ENCODE data around the gene CDC42EP4. TPM values are rescaled to one million over a fixed set of nuclear protein-coding genes. Genes with fewer than 3 reads are reported as not detected.

The CDC42EP4 gene
- total RNA-seq, 1 experiment from 2014 or later, result 60.1 TPM

DNA sequence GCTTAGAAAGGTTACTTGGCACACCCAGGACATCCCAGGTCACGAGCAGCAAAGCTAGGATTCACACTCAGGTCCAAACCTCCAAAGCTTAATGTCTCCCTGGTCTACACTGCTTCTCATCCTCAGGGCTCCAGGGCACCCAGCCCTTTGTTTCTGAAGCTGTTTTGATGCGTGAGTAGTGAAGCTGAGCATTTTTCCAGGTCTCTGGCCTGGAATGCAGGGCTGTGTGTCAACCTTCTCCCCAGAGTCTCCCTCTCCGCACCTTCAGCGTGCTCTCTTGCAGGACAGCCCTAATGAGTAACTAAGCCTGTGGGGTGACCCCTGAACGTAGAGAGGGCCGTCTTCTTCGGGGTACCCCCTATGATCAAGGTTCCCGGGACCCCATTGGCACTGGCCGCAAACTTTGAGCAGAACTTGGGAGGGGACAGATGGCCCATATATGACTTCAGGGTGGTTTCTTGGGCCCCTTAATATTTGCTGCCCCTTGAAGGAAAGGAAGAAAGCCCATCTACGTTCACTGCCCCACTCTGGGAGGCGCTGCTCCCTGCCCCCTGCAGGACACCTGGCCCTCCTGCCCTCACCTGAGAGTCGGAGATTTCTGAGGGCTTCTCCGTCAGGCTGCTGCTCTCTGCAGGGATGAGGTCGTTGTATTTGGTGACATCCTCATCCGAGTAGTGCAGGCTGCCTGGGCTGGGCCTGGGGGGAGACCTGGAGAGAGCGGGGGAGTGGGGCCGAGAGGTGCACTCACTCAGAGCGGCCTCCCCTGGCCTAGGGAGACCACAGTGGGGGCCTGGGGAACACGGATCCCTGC is 36.4 kb upstream of the CDC42EP4 start:
- CTCF ChIA-PET, result interaction anchor here (1.2 kb wide), 1 partner anchor 22 kb away, joined by 3 read pairs; no protein-coding TSS in a partner anchor
- no peak for TF ChIP-seq CTCF (IDR thresholded peaks at IDR 0.05; ENCODE audit: unreplicated experiment)
- intact Hi-C loops (cut with micrococcal nuclease; ENCODE audit: unreplicated experiment), result no loop called here

GRCh38 chr17:73347351-73347750 is 35.5 kb upstream of the CDC42EP4 start:
- no TSS peak for BruUV-seq (replicated peaks)
- Mint-ChIP-seq H3K27ac (ENCODE audit: unreplicated experiment) (no peak overlapping the region), H3K9me3 (ENCODE audit: low read depth, unreplicated experiment) (no peaks in the 10 kb centered on the region), H3K36me3 (ENCODE audit: insufficient read depth, unreplicated experiment) (peaks cover 1% of the 10 kb centered on the region), H3K4me1 (ENCODE audit: low read depth, unreplicated experiment) (peaks cover 2% of the 10 kb centered on the region), H3K27me3 (ENCODE audit: unreplicated experiment) (no peaks in the 10 kb centered on the region), H3K4me3 (ENCODE audit: low read depth, unreplicated experiment) (no peak overlapping the region)
- TF ChIP-seq CTCF (IDR thresholded peaks at IDR 0.05; ENCODE audit: unreplicated experiment), result no peak
- intact Hi-C loops (cut with micrococcal nuclease; ENCODE audit: unreplicated experiment), result no loop called here
- CTCF ChIA-PET, result interaction anchor here (1.2 kb wide), 1 partner anchor 23 kb away, joined by 3 read pairs; no protein-coding TSS in a partner anchor
- no peak for DNase-seq

More for the DNA sequence above, 36.4 kb upstream of the CDC42EP4 start:
- DNase-seq, result no peak
- BruUV-seq (replicated peaks), result no TSS peak
- Mint-ChIP-seq H3K36me3 (ENCODE audit: insufficient read depth, unreplicated experiment) (no peaks in the 10 kb centered on the region), H3K4me3 (ENCODE audit: low read depth, unreplicated experiment) (no peak overlapping the region), H3K27ac (ENCODE audit: unreplicated experiment) (no peak overlapping the region), H3K4me1 (ENCODE audit: low read depth, unreplicated experiment) (no peaks in the 10 kb centered on the region), H3K27me3 (ENCODE audit: unreplicated experiment) (no peaks in the 10 kb centered on the region), H3K9me3 (ENCODE audit: low read depth, unreplicated experiment) (no peaks in the 10 kb centered on the region)

GRCh38 chr17:73346501-73347162 is 34.8 kb upstream of the CDC42EP4 start:
- Mint-ChIP-seq H3K4me3 (ENCODE audit: low read depth, unreplicated experiment) (no peak overlapping the region), H3K27me3 (ENCODE audit: unreplicated experiment) (no peaks in the 10 kb centered on the region), H3K27ac (ENCODE audit: unreplicated experiment) (no peak overlapping the region), H3K36me3 (ENCODE audit: insufficient read depth, unreplicated experiment) (peaks cover 8% of the 10 kb centered on the region), H3K4me1 (ENCODE audit: low read depth, unreplicated experiment) (peaks cover 10% of the 10 kb centered on the region), H3K9me3 (ENCODE audit: low read depth, unreplicated experiment) (no peaks in the 10 kb centered on the region)
- CTCF ChIA-PET, result interaction anchor here (1.2 kb wide), 1 partner anchor 23 kb away, joined by 3 read pairs; no protein-coding TSS in a partner anchor
- intact Hi-C loops (cut with micrococcal nuclease; ENCODE audit: unreplicated experiment), result no loop called here
- no TSS peak for BruUV-seq (replicated peaks)
- no peak for TF ChIP-seq CTCF (IDR thresholded peaks at IDR 0.05; ENCODE audit: unreplicated experiment)
- no peak for DNase-seq

DNA sequence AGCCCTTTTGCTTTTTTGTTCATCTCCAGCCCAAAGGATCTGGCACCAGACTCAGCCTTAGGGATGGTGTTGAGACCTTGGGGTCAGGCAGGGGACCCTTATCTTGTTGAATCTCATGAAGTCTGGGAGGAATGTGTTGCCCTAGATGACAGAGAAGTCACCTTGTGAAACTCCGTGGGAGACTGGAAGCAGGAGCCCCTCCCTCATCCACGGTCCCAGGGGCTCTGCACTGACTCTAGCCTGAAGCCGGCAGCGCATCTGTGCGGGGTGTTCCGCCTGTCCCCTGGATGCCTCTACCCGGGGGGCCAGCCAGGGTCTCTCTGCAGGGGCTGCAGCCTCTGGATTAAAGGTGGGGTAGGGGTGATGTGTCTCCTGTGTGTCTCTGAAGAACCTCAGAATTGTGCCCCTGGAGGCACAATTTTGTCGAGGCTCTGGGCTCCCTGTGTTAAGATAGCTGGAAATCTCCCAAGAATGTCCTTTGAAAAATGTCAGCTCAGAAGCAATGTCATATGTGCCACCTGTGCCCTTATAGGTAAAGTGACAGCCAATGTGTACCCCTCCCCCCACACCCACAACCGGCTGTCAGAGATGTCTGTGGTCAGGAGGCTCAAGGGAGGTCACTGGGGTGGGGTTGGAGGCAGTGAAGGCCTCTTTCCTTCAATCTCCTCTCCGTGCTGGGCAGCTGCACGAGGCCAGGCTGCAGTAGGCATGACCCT is 32.1 kb upstream of the CDC42EP4 start:
- DNase-seq, result peak; percentile 62
- H3K9me3 Mint-ChIP-seq (ENCODE audit: low read depth, unreplicated experiment), result no peaks in the 10 kb centered on the region
- CTCF ChIA-PET, result interaction anchor here (0.5 kb wide), 1 partner anchor 25 kb away, joined by 4 read pairs; no protein-coding TSS in a partner anchor
- no peak overlapping the region for H3K4me3 Mint-ChIP-seq (ENCODE audit: low read depth, unreplicated experiment)
- intact Hi-C loops (cut with micrococcal nuclease; ENCODE audit: unreplicated experiment), result no loop called here
- no peaks in the 10 kb centered on the region for H3K27me3 Mint-ChIP-seq (ENCODE audit: unreplicated experiment)
- no TSS peak for BruUV-seq (replicated peaks)
- H3K36me3 Mint-ChIP-seq (ENCODE audit: insufficient read depth, unreplicated experiment), result peaks cover 21% of the 10 kb centered on the region
- peaks cover 25% of the 10 kb centered on the region for H3K4me1 Mint-ChIP-seq (ENCODE audit: low read depth, unreplicated experiment)
- no peak overlapping the region for H3K27ac Mint-ChIP-seq (ENCODE audit: unreplicated experiment)
- no peak for TF ChIP-seq CTCF (IDR thresholded peaks at IDR 0.05; ENCODE audit: unreplicated experiment)
